Stimulated activated CD4-positive, alpha-beta T cell treated with anti-CD3 and anti-CD28 coated beads, Interleukin-15, amount 100 ng/mL, for 1 hour (primary cell): ENCODE data around the gene EGFR.

Experiments
- DNase-seq, 2 donors: peaks; one replicate each; pipeline ENCODE4 v3.0.0-alpha.2; 2020; ENCODE audit warnings: low read depth in 1 of 2, low spot score in 1 of 2

The EGFR gene

GRCh38 chr7:55142919-55143600, 124.2 kb downstream of the EGFR start:
- DNase-seq: no peak

GRCh38 chr7:55144333-55145317, 125.8 kb downstream of the EGFR start:
- DNase-seq: no peak

GRCh38 chr7:55145606-55146005, 126.8 kb downstream of the EGFR start:
- no peak for DNase-seq

GRCh38 chr7:55147101-55147500, 128.3 kb downstream of the EGFR start:
- DNase-seq: no peak

- no peak for DNase-seq
Observed at GRCh38 chr7:55147736-55148135, 128.9 kb downstream of the EGFR start.

- no peak for DNase-seq
Observed at GRCh38 chr7:55148571-55148970, 129.8 kb downstream of the EGFR start.

- no peak for DNase-seq
Observed at GRCh38 chr7:55149001-55149400, 130.2 kb downstream of the EGFR start.

- DNase-seq: no peak
Observed at GRCh38 chr7:55150166-55150565, 131.3 kb downstream of the EGFR start.

- DNase-seq: no peak
Observed at GRCh38 chr7:55150709-55151451, 132.1 kb downstream of the EGFR start.

- DNase-seq: no peak
Observed at GRCh38 chr7:55152516-55152915, 133.7 kb downstream of the EGFR start.

GRCh38 chr7:55154096-55154495, 135.3 kb downstream of the EGFR start:
- DNase-seq: no peak

- DNase-seq: no peak
Observed at GRCh38 chr7:55155351-55156117, 136.7 kb downstream of the EGFR start.

GRCh38 chr7:55156919-55157763, 138.3 kb downstream of the EGFR start:
- no peak for DNase-seq

- DNase-seq: no peak
Observed at GRCh38 chr7:55157764-55158105, 138.9 kb downstream of the EGFR start.

GRCh38 chr7:55158541-55159382, 139.9 kb downstream of the EGFR start:
- no peak for DNase-seq

- DNase-seq: no peak
Observed at GRCh38 chr7:55160539-55160938, 141.7 kb downstream of the EGFR start.

- no peak for DNase-seq
Observed at GRCh38 chr7:55161154-55161687, 142.4 kb downstream of the EGFR start.

- DNase-seq: no peak
Observed at GRCh38 chr7:55162476-55162875, 143.7 kb downstream of the EGFR start.

GRCh38 chr7:55163733-55164132, 144.9 kb downstream of the EGFR start:
- no peak for DNase-seq
